Ectodermal cell (in vitro differentiated cells): Measurements from ENCODE around the gene ZNF32.
A peak's percentile ranks its signal among the peaks of the same experiment; 100 is the strongest.
"Not testable (repeated sequence)": the region's sequence is repeated elsewhere in the genome, so short reads cannot be mapped to it uniquely, and the experiment has no call there.

Experiments
- H3K27ac ChIP-seq: 2 replicates; pipeline ENCODE4 v1.7.0; 2013; ENCODE audit warnings: mild to moderate bottlenecking, low read depth, low read length; ENCODE audit not compliant: insufficient read depth, poor library complexity, severe bottlenecking
- H3K27me3 ChIP-seq: 2 replicates; pipeline ENCODE4 v1.7.0; 2013; ENCODE audit warnings: mild to moderate bottlenecking, low read length; ENCODE audit not compliant: insufficient read depth, control insufficient read depth, poor library complexity, severe bottlenecking
- H3K36me3 ChIP-seq: one replicate; pipeline ENCODE4 v1.7.0; 2013; ENCODE audit warnings: low read length; ENCODE audit not compliant: control insufficient read depth, insufficient read depth
- H3K4me1 ChIP-seq: one replicate; pipeline ENCODE4 v1.7.0; 2013; ENCODE audit warnings: low read length; ENCODE audit not compliant: control insufficient read depth, insufficient read depth
- H3K4me3 ChIP-seq: 2 replicates; pipeline ENCODE4 v1.7.0; 2013; ENCODE audit warnings: low read depth, low read length, control low read depth; ENCODE audit not compliant: insufficient read depth
- H3K9me3 ChIP-seq: 2 replicates; pipeline ENCODE4 v1.7.0; 2013; ENCODE audit warnings: mild to moderate bottlenecking, low read length, moderate library complexity; ENCODE audit not compliant: control insufficient read depth
- WGBS, 2 experiments: methylation state at CpG; one replicate each; pipeline ENCODE4 v1.1.7; 2013; ENCODE audit warnings: missing lambda C conversion rate in 2 of 2; 5-methylcytosine and 5-hydroxymethylcytosine counted together

The ZNF32 gene

DNA sequence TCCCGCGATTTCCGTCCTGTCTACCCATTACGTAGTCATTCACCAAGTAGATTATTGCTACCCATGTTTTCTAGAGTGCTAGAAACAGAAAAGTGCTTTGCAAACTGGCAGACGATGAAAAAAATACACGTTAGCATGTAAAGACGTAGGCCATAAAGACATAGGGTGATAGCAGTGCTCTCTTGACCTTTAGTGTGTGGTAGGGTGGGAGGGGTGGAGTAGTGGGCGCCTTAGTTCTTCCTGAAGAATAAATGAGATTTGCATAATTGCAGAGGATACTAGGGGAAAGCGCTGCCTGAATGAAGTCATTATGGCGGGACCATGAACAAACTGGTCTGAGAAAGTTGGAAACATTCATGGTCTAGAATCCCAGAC, 41.5 kb downstream of the ZNF32 start:
- Histone ChIP-seq H3K4me3 (peak overlapping the region; percentile 54), H3K4me1 (peaks cover 4% of the 10 kb centered on the region), H3K27ac (no peak overlapping the region), H3K27me3 (no peaks in the 10 kb centered on the region), H3K9me3 (no peaks in the 10 kb centered on the region), H3K36me3 (peaks cover 6% of the 10 kb centered on the region)
- 90 to 91% methylated on average over 10 of the region's 10 CpGs for WGBS, 2 experiments

DNA sequence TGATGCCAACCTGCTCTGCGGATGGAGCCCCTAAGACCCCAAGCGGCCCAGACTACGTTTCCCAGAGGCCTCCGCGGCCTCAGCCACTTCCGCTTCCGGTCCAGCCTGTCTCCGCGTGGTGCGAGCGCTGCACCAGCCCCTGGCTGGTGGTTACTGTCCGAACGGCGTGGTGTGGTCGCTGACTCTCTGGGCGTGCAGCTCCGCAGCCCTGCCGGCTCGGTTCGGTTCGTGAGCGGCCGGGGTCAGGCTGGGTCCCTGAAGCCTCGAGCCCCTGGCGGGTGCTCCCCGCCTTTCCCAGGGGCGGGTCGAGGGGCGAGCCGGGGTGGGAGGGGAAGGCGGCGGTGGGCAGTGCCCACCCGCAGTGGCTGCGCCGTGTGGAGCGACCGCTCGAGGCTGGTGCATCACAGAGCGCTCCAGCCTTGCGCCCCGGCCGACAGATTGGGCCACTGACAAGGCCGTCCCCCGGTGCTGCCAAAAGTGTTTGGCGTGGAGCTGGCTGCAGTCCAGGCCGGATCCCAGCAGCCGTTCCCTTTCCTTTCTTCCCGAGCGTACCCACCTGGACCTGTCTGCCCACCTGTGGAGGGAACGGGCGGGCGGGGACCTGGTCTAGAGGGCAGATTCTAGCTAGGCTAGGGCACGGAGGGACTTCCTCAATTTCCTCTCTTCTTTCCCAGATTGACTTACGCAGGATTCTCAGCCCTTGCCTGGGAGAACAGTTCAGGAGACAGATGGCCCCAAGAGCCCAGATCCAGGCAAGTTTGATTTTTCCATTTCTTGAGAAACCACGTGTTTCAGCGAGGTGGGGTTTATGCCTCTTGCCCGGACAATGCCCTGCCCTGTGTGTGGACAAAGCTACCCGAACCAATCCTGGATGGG, 42.1 kb downstream of the ZNF32 start, which contains the start of gene ZNF485:
Gene ZNF485, plus strand, starts transcription at position 116 of the 876 bp plus-strand sequence. Its CDS starts 613 bp downstream, at position 729.
- peak within 1 kb of the TSS; percentile 54 for H3K4me3 ChIP-seq
- WGBS, 2 experiments, result 5 to 6% methylated on average over 58 of the region's 58 CpGs
- no peaks in the 10 kb centered on the region for H3K27me3 ChIP-seq
- H3K36me3 ChIP-seq, result peaks cover 6% of the 10 kb centered on the region
- no peak within 1 kb of the TSS for H3K27ac ChIP-seq
- H3K9me3 ChIP-seq, result no peaks in the 10 kb centered on the region
- H3K4me1 ChIP-seq, result peaks cover 4% of the 10 kb centered on the region

DNA sequence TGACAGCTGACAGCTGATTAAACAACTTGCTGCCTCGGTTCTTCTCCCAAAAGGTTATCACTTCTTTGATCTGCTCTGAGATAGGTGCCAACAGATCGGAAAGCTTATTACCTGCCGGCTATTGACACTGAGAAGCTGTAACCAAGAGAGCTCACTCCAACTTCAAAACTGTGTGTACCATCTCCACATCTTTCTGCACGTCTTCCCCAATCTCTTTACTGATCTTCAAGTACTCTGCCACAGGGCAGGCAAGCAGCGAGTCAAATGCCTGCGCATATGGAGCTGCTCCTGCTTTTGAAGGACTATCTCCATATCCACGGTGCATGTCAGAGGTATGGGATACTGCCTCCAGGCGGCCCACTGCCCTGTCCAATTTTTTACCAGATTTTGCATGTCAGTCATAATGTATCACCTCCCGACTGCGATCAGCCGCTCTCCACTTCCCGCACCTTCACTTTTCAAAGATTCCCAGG, 42.8 kb downstream of the ZNF32 start:
- Histone ChIP-seq H3K36me3 (peaks cover 6% of the 10 kb centered on the region), H3K9me3 (no peaks in the 10 kb centered on the region), H3K27me3 (no peaks in the 10 kb centered on the region), H3K27ac (no peak overlapping the region), H3K4me1 (peaks cover 4% of the 10 kb centered on the region), H3K4me3 (peak overlapping the region; percentile 54)
- WGBS, 2 experiments, result 70 to 72% methylated on average over 12 of the region's 12 CpGs

DNA sequence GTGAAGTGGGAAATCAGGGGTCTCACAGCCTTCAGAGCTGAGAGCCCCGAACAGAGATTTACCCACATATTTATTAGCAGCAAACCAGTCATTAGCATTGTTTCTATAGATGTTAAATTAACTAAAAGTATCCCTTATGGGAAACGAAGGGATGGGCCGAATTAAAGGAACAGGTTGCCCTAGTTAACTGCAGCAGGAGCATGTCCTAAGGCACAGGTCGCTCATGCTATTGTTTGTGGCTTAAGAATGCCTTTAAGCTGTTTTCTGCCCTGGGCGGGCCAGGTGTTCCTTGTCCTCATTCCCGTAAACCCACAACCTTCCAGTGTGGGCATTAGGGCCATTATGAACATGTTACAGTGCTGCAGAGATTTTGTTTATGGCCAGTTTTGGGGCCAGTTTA, 47.1 kb downstream of the ZNF32 start:
- H3K9me3 ChIP-seq, H3K27me3 ChIP-seq, H3K4me1 ChIP-seq, H3K36me3 ChIP-seq, H3K27ac ChIP-seq, H3K4me3 ChIP-seq: not testable (repeated sequence)
- 89 to 91% methylated on average over 5 of the region's 6 CpGs for WGBS, 2 experiments

DNA sequence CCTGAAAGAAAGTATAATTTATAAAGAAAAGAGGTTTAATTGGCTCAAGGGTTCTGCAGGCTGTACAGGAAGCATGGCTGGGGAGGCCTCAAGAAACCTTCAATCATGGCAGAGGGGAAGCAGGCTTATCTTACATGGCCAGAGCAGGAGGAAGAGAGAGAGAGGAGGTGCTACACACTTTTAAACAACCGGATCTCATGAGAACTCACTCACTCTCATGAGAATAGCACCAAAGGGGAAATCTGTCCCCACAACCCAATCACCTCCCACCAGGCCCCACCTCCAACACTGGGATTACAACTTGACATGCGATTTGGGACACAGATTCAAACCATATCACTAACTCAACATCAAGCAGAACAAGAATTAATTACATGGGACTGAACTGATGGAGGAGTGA, 49.3 kb downstream of the ZNF32 start:
- H3K4me1 ChIP-seq, result no peaks in the 10 kb centered on the region
- H3K27me3 ChIP-seq, result no peaks in the 10 kb centered on the region
- no peak overlapping the region for H3K4me3 ChIP-seq
- H3K9me3 ChIP-seq, result no peaks in the 10 kb centered on the region
- H3K36me3 ChIP-seq, result no peaks in the 10 kb centered on the region
- no peak overlapping the region for H3K27ac ChIP-seq
- 76 to 84% methylated on average over 2 of the region's 2 CpGs for WGBS, 2 experiments

DNA sequence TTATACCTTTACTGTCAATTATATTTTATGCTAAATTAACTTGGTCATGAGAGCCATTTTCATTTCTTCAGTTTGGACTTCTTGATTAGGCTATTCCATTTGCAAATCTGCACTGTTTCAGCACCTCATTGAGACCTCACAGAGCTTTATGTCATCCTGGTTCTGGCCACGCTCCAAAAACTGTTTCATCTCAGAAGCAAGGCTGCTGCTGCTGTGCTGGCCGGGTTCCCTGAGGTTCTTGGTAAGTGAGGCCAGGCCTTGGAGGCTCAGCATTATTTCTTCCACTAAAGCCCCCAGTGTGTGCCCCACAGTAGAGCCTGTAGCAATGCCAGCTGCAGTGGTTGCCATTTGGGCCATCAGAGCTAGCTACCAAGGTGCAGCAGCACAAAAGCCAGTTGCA, 50.2 kb downstream of the ZNF32 start:
- no peaks in the 10 kb centered on the region for H3K27me3 ChIP-seq
- H3K36me3 ChIP-seq, result no peaks in the 10 kb centered on the region
- H3K4me3 ChIP-seq, result no peak overlapping the region
- 78 to 90% methylated on average over 2 of the region's 2 CpGs for WGBS, 2 experiments
- H3K9me3 ChIP-seq, result no peaks in the 10 kb centered on the region
- H3K27ac ChIP-seq, result no peak overlapping the region
- no peaks in the 10 kb centered on the region for H3K4me1 ChIP-seq

DNA sequence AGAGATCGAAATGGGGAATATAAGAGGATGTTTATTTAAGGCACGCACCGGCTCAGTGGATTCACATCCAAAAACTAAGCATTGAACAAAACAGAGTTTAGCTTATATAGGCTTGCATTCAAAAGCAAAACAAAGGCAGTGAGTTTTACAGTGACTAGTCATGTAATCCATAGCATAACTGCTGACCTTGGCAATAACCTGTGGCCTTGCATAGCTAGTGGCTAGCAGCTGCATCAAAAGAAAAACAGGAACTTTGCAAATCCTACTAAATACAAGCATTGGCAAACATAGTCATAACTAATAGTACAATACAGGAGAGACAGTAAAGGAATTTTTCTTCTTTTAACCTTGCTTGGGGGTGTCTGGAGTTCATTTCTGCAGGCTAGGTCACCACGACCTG, 52.1 kb downstream of the ZNF32 start:
- Histone ChIP-seq H3K36me3 (no peaks in the 10 kb centered on the region), H3K27ac (no peak overlapping the region), H3K9me3 (no peaks in the 10 kb centered on the region), H3K4me1 (no peaks in the 10 kb centered on the region), H3K27me3 (no peaks in the 10 kb centered on the region), H3K4me3 (no peak overlapping the region)
- 94 to 97% methylated on average over 3 to 4 of the region's 4 CpGs for WGBS, 2 experiments

DNA sequence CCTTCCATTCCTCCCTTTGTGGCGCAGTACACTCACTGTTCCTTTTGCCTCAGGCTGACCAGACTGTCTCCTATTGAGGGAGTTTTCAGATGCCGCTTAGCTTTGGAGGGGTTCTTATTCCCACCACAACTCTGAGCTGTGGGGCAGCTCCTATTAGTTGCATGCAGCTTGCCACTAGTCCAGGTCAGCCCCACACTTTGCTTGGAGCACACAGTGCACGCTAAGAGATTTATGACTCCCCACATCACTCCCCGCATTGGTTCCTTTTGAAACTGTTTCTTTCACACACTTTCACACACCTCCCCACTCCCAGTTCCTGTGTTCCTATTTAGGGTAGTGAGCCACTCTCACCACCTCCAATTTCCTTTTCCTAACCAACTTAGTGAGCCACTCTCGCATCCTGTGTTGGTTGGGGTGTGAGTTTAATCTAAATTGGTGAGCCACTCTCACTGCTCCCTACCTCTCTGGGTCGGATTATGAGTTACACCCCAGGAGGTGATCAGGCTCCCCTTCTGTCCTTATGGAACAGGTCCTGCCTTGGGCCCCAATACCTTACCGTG, 52.9 kb downstream of the ZNF32 start:
- Histone ChIP-seq H3K4me3 (no peak overlapping the region), H3K27ac (no peak overlapping the region), H3K9me3 (no peaks in the 10 kb centered on the region), H3K36me3 (no peaks in the 10 kb centered on the region), H3K4me1 (no peaks in the 10 kb centered on the region), H3K27me3 (no peaks in the 10 kb centered on the region)
- WGBS, 2 experiments, result 89 to 90% methylated on average over 6 of the region's 7 CpGs

DNA sequence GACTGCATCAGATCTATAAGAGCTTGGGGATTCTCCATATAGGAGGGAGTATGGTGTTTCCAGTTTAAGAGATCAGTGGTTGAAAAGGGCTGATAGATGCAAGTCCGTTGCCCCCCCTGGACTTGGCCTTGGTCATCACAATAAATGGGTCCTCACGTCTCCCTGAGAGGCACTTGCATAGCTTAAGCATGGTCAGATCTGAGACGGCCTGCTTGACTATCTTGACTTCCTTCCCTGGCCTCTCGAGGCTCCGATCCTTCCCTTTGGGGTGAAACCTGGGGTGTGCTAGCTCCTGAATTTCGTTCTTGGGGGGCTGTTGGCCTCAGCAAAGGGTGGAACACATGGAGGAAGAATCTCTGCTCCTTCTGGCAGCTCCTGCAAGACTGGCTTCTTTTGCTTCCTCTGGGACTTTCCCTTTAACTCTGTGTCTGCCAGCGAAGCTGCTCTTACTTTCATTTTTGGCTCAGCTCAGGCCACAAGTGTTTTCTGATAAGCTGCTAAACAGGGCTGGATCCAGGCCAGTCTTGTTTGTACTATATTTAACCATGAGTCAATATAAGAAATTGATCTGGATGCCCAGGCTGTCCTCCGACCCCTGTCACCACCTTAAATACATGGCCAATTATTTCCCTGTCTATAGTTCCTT, 53.6 kb downstream of the ZNF32 start:
- Histone ChIP-seq H3K27me3 (no peaks in the 10 kb centered on the region), H3K9me3 (no peaks in the 10 kb centered on the region), H3K4me1 (no peaks in the 10 kb centered on the region), H3K36me3 (no peaks in the 10 kb centered on the region), H3K4me3 (no peak overlapping the region), H3K27ac (no peak overlapping the region)
- WGBS, 2 experiments, result 74 to 79% methylated on average over 8 of the region's 8 CpGs
